ENCODE measurements around the gene SLC25A13.

SLC25A13 gene

GRCh38 chr7:96322847-96323461, 1.1 kb upstream of the SLC25A13 start:
- DNase-seq (ENCODE audit: low read depth), result no peak

DNA sequence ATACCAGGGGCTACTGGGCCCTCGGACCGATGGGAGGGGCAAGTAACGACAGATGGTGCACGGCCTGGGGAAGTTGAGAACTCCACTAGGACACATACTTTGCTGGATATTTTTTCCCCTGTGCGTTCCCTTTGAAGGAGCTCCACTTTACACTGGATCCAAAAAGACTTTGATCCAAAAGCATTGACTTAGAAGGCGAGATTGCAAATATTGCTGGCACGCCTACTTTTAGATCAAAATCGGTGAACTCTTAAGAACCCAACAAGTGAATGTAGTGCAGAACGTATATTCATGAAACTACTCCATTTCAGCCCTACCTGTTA, 436 bp upstream of the SLC25A13 start:
- DNase-seq (ENCODE audit: low read depth), result no peak

- DNase-seq (ENCODE audit: low read depth), result peak; percentile 55
Observed at GRCh38 chr7:96321031-96321657, 754 bp downstream of the SLC25A13 start.

DNA sequence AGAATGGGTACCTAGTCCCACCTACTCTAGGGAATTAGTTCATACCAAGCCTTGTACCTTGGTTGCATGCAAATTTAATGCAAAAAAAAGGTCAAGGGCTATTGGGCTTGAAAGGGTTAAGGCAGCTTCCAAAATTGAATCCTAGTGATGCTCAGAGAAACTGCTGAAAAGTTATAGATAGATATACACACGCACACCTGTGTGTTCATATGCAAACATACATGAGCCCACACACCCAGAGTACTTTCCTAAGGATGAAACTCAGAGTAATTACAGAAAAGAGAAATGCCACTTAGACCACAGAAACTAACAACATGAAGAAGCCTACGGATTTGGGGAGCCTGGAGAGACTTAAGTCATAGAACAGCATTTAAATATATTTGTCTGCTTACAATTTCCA, 1.5 kb downstream of the SLC25A13 start:
- no peak for DNase-seq (ENCODE audit: low read depth)

DNA sequence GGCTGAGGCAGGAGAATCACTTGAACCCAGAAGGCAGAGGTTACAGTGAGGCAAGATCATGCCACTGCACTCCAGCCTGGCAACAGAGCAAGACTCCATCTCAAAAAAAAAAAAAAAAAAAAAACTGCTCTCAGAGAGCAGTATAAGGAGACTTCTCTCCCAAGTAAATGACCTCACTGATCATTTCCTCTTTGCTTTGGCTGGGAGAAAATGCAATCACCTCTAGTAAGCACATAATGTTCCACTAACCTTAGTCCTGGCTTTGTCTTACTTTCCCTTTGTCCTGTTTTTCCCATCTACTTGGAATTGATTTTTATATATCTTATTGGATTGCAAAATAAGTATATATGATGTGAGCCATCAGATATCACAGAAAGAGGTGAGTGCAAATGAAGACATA, 2.5 kb downstream of the SLC25A13 start:
- DNase-seq (ENCODE audit: low read depth), result no peak

DNA sequence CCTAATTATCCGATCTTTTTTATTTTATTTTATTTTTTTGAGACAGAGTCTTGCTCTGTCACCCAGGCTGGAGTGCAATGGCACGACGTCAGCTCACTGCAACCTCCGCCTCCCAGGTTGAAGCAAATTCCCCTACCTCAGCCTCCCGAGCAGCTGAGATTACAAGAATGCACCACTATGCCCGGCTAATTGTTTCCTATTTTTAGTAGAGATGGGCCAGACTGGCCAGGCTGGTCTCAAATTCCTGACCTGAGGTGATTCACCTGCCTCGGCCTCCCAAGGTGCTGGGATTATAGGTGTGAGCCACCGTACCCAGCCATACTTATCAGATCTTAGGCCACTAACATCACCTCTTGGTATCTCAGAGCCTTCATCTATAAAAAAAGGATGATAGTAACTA, 4.9 kb downstream of the SLC25A13 start:
- DNase-seq (ENCODE audit: low read depth), result no peak

DNA sequence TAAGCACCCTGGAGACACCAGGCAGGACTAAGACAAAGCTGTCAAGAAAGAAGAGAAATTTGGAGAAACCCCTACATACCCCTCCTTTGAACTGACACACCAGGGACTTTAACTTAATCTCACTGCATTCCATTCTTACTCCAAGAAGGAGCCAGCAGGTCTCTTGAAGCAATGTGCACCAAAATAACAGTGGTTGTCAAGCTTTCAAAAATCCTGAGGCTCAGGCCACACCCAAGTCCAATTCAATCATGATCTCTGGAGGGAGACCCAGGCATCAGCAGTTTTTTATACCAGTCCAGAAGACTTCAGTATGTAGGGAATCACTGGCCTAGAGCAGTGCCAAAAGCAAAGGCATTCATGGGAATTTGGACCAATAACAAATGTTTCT, 6.8 kb downstream of the SLC25A13 start:
- DNase-seq (ENCODE audit: low read depth), result no peak

GRCh38 chr7:96314402-96315124, 7.3 kb downstream of the SLC25A13 start:
- no peak for DNase-seq (ENCODE audit: low read depth)

DNA sequence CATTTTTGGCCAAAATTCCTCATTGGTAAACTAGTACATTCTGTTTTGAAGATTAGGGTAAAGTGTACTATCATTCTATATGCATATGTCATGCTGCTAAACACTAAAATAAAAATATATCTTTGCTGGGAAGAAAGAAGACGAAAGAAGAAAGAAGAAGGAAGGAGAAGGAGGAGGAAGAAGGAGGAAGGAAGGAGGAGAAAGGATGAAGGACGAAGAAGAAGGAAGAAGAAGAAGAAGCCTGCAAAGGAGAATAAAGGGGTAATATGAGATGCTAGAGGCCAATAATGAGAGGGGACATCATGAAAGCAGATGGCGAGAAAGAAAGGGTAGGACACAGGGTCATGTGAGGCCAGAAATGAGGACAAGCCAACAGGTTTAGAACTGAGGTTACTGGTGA, 8.0 kb downstream of the SLC25A13 start:
- no peak for DNase-seq (ENCODE audit: low read depth)

- DNase-seq (ENCODE audit: low read depth), result no peak
Observed at GRCh38 chr7:96312502-96312901, 9.4 kb downstream of the SLC25A13 start.

DNA sequence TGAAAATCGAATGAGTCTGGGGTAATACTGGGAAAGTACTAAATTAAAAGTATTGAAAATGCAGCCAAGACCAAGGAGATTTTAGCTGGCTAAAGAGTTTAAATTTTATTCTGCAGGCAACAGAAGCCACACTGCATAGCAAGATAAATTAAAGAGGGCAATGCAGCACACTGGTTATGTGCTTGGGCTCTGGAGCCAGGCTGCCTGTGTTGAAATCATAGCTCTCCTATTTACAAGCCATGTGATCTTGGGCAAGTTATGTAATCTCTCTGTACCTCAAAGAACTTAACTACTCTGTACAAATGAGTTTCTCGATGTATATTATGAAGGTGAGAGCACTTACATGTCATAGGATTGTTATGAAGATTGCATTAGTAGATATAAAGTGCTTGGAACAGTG, 9.9 kb downstream of the SLC25A13 start:
- no peak for DNase-seq (ENCODE audit: low read depth)

DNA sequence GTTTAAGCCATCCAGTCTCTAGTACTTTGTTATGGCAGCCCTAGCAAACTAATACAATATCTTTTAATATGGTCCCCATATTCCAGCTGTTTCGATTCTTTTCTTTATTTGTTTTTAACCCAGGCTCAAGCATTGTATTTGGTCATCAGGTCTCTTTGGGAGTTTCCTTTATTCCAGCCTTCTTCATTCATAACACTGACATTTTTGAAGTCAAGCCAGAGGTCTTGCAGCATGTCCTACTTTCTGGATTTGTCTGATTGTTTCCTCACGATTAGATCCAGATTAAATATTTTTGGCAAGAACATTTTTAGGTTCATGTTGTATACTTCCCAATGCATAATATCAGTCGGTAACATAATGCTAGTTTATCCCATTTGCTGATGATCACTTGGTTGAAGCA, 11.8 kb downstream of the SLC25A13 start:
- DNase-seq (ENCODE audit: low read depth), result no peak

DNA sequence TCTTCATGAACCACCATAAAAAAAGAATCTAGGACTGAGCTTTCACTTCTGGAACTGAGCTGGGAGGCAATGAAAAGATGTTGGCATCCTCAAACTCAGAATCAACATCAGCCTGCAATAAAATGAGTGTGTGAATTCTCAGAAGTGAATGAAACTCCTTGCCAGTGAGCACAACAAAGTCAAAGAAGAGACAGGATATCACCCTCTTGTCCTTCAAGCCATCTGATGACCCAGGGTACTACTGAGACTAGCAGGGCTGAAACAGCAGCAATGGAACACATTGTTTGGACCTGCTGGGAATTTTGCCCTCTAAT, 13.0 kb downstream of the SLC25A13 start:
- no peak for DNase-seq (ENCODE audit: low read depth)

DNA sequence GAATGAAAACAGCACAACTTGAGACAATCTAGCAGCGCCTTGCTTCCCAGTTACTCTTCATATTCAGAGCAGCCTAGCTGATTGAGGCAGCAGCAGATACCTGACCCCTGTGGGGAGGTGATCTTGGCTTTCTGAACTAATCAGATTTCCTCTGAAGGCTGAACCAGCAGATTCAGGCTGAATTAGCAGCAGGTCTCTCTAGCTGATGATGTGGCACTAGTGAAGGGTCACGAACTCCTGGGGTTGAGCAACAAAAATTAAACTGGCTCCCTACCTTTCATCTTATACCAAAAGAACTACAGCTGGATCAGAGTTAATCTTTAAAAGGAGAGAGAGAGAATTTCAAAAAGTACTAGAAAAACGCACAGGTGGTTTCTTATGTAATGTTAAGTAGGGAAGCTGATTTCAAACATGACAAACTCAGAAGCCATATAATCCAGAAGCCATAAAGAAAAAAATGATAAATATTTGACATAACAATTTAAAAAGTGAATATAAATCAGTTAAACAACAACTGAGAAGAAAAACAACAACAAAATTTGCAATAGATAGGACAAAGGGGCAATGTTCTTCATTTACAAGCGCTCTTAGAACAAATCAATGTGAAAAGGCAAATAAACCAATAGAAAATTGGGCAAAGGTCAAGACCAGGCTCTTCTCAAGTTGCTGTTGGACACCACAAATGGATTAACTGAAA, 13.5 kb downstream of the SLC25A13 start:
- no peak for DNase-seq (ENCODE audit: low read depth)

- no peak for DNase-seq (ENCODE audit: low read depth)
Observed at GRCh38 chr7:96306385-96307125, 15.3 kb downstream of the SLC25A13 start.

- DNase-seq (ENCODE audit: low read depth), result no peak
Observed at GRCh38 chr7:96305915-96306314, 16.0 kb downstream of the SLC25A13 start.

GRCh38 chr7:96304573-96304972, 17.3 kb downstream of the SLC25A13 start:
- no peak for DNase-seq (ENCODE audit: low read depth)

- DNase-seq (ENCODE audit: low read depth), result no peak
Observed at GRCh38 chr7:96303686-96304443, 18.0 kb downstream of the SLC25A13 start.

GRCh38 chr7:96303105-96303685, 18.7 kb downstream of the SLC25A13 start:
- no peak for DNase-seq (ENCODE audit: low read depth)

- no peak for DNase-seq (ENCODE audit: low read depth)
Observed at GRCh38 chr7:96300986-96301385, 20.9 kb downstream of the SLC25A13 start.

- no peak for DNase-seq (ENCODE audit: low read depth)
Observed at GRCh38 chr7:96300502-96300901, 21.4 kb downstream of the SLC25A13 start.

All from activated T-cell treated with anti-CD3 and anti-CD28 coated beads for 24 hours (primary cell).